Chondrocyte (in vitro differentiated cells): ENCODE measurements around the gene HHEX. TPM values are rescaled to one million over a fixed set of nuclear protein-coding genes. Genes with fewer than 3 reads are reported as not detected.

Experiments used
- DNase-seq: peaks from one replicate; pipeline ENCODE4 v3.0.0; 2021; ENCODE audit warnings: mixed read lengths, low spot score
- H3K27ac Mint-ChIP-seq: one replicate; pipeline ENCODE4 v1.8.0; 2021; ENCODE audit warnings: mild to moderate bottlenecking, moderate library complexity, mixed read lengths; ENCODE audit not compliant: unreplicated experiment
- H3K27me3 Mint-ChIP-seq: 2 replicates; pipeline ENCODE4 v1.8.0; 2021; ENCODE audit warnings: low read depth, mixed read lengths
- H3K36me3 Mint-ChIP-seq: 2 replicates; pipeline ENCODE4 v1.8.0; 2021; ENCODE audit warnings: low read depth, mixed read lengths
- H3K4me1 Mint-ChIP-seq: 2 replicates; pipeline ENCODE4 v1.8.0; 2021; ENCODE audit warnings: low read depth, mild to moderate bottlenecking, mixed read lengths
- H3K4me3 Mint-ChIP-seq: one replicate; pipeline ENCODE4 v1.8.0; 2021; ENCODE audit warnings: mild to moderate bottlenecking, moderate library complexity, mixed read lengths; ENCODE audit not compliant: unreplicated experiment
- H3K9me3 Mint-ChIP-seq: 2 replicates; pipeline ENCODE4 v1.8.0; 2021; ENCODE audit warnings: low read depth, mixed read lengths
- CTCF ChIP-seq: fragments of 200-600 bp; sonication (generic); IDR thresholded peaks from 2 replicates; pipeline ENCODE4 v1.5.0; 2021; ENCODE audit warnings: antibody characterized with exemption, mild to moderate bottlenecking, moderate library complexity
- total RNA-seq: library from RNA; stranded (reverse); gene quantifications from 3 replicates; pipeline ENCODE4 v1.2.1, GENCODE V29; 2021

The HHEX gene
- total RNA-seq, 1 donor from 2014 or later: 0.80 TPM

DNA sequence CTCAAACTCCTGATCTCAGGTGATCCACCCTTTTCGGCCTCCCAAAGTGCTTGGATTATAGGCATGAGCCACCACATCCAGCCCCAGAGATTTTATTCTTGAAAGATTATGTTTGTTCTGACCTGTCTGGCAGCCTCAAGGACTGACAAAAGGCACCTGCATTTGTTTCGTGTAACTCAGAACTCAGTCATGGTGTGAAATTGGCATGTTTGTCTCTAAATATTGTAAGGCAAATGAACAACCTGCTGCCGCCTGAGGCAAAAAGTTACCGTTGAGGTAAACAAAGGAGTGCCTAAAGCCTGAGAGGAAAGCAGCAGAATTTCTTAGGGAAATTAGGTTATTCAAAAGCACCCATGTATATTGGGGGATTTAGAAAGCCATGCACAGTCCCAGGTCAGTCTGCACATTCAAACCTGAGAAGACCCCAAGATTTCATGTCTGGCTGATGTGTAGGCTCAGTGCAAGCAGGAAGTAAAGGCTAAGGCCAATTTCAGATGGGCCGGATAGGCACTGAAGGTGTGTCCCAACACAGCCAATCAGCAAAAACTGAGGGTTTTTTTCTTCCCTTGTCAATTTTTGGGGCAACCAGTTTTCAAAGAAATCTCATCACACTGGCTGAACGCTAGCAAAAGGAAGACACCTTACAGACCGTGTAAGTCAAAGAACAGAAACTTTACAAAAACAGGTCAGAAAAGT, 33.3 kb upstream of the HHEX start:
- no peak overlapping the region for H3K4me3 Mint-ChIP-seq
- H3K36me3 Mint-ChIP-seq: peaks cover 8% of the 10 kb centered on the region
- H3K27ac Mint-ChIP-seq: no peak overlapping the region
- DNase-seq: no peak
- no peaks in the 10 kb centered on the region for H3K4me1 Mint-ChIP-seq
- no peaks in the 10 kb centered on the region for H3K27me3 Mint-ChIP-seq
- TF ChIP-seq CTCF: no peak
- H3K9me3 Mint-ChIP-seq: peaks cover 8% of the 10 kb centered on the region

DNA sequence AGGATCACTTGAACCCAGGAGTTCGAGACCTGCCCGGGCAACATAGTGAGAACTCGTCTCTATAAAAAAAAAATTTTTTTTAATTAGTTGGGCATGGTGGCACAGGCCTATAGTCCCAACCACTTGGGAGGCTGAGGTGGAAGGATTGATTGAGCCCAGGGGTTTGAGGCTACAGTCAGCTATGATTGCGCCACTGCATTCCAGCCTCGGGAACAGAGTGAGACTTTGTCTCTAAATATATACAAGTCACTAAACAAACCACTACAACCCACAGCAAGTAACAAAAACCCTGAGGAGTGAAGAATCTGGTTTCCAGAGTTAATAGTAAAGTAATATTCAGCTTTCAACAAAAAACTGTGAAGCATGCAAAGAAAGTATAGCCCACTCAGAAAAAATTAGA, 32.7 kb upstream of the HHEX start:
- H3K27ac Mint-ChIP-seq: no peak overlapping the region
- H3K9me3 Mint-ChIP-seq: peaks cover 9% of the 10 kb centered on the region
- TF ChIP-seq CTCF: no peak
- no peak overlapping the region for H3K4me3 Mint-ChIP-seq
- no peaks in the 10 kb centered on the region for H3K27me3 Mint-ChIP-seq
- peaks cover 8% of the 10 kb centered on the region for H3K36me3 Mint-ChIP-seq
- H3K4me1 Mint-ChIP-seq: no peaks in the 10 kb centered on the region
- DNase-seq: no peak

DNA sequence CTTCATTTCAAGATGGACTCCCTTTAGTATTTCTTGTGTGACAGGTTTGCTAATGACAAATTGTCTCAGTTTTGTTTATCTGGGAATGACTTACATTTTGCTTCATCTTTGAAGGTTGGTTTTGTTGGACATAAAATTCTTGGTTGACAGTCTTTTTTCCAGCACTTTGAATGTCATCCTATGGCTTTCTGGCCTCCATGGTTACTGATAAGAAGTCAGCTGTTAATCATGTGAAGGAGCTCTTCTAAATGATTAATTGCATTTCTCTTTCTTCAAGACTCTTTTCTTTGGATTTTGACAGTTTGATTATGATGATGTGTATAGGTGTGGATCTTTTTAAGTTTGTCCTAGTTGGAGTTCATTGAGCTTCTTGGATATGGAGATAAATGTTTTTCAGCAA, 26.9 kb upstream of the HHEX start:
- Mint-ChIP-seq H3K4me1 (no peaks in the 10 kb centered on the region), H3K9me3 (peaks cover 28% of the 10 kb centered on the region), H3K36me3 (peaks cover 7% of the 10 kb centered on the region), H3K27ac (no peak overlapping the region), H3K27me3 (no peaks in the 10 kb centered on the region), H3K4me3 (no peak overlapping the region)
- TF ChIP-seq CTCF: no peak
- DNase-seq: no peak

DNA sequence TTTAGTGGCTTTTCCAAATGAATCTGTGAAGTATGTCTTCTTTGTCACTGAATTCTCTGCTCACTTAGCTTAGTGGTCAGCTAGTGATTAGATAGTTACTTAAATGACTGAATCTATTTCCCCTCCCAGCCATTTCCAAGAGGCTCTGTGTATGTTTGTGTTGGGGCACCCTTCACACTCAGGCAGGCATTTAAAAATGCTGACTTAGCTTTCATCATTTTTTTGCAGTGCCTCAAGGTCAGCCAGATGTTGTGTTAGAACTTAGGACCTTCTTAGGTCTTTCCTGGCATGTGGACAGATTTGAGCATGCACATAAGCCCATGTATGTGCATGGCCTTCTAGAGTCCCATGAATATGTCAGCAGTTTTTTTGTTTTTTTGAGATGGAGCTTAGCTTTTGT, 25.4 kb upstream of the HHEX start:
- TF ChIP-seq CTCF: no peak
- no peak for DNase-seq
- Mint-ChIP-seq H3K36me3 (peaks cover 7% of the 10 kb centered on the region), H3K4me3 (no peak overlapping the region), H3K9me3 (peaks cover 25% of the 10 kb centered on the region), H3K27me3 (no peaks in the 10 kb centered on the region), H3K27ac (no peak overlapping the region), H3K4me1 (no peaks in the 10 kb centered on the region)

- DNase-seq: no peak
- Mint-ChIP-seq H3K4me3 (no peak overlapping the region), H3K36me3 (peaks cover 7% of the 10 kb centered on the region), H3K4me1 (no peaks in the 10 kb centered on the region), H3K27me3 (no peaks in the 10 kb centered on the region), H3K27ac (no peak overlapping the region), H3K9me3 (peaks cover 18% of the 10 kb centered on the region)
- TF ChIP-seq CTCF: no peak
Observed at GRCh38 chr10:92667078-92667477, 22.7 kb upstream of the HHEX start.
